DND-41 (cell line): ENCODE measurements around the gene ABCC3.

Experiments
- EZH2 ChIP-seq: IDR thresholded peaks from 3 replicates; pipeline ENCODE4 v1.6.1; 2012; ENCODE audit warnings: borderline replicate concordance, low read depth, mild to moderate bottlenecking, moderate library complexity, low read length, inconsistent platforms; ENCODE audit not compliant: severe bottlenecking
- TF ChIP-seq, protein P1 (sequence below): IDR thresholded peaks from 2 replicates; pipeline ENCODE4 v1.5.1; 2012; ENCODE audit warnings: borderline replicate concordance, low read length, moderate library complexity, mild to moderate bottlenecking; ENCODE audit not compliant: poor library complexity, severe bottlenecking; ENCODE audit errors: extremely low read depth

DNA sequence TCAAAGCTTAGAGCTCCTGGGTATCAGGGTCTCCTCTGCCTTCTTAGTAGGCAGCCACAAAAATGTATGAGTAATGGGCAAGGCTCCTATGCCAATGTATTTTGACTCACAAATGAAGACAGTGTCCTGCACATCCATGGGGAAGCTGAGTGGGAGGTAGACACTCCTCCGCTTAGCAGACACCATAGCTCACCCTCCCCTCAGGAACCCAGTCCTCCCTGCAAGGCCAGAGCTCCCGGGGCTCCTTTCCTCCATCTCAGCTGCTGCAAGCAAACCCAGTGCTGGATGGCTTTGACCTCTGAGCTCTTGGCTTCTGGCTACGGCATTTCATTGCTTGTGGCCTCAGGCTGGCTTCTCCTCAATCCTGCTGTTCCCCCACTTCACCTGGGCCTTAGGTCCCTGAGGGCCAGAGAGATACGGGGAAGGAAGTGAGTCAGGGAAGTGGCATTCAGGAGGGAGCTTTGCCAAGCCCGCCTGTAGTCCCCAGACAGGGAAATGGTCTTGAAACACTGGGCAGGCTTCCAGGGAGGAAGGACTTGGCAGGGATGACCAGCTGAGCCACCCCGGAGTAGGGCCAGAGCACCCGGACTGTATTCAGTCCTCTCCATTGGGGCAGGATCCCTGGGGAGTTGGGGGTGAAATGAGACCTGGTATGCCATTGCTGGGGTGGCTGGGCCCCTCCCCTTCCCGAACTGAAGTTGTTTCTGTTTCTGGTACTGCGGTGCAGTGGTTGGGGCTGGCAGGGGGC lies 4.5 kb downstream of the ABCC3 start:
- TF ChIP-seq, protein P1, sequence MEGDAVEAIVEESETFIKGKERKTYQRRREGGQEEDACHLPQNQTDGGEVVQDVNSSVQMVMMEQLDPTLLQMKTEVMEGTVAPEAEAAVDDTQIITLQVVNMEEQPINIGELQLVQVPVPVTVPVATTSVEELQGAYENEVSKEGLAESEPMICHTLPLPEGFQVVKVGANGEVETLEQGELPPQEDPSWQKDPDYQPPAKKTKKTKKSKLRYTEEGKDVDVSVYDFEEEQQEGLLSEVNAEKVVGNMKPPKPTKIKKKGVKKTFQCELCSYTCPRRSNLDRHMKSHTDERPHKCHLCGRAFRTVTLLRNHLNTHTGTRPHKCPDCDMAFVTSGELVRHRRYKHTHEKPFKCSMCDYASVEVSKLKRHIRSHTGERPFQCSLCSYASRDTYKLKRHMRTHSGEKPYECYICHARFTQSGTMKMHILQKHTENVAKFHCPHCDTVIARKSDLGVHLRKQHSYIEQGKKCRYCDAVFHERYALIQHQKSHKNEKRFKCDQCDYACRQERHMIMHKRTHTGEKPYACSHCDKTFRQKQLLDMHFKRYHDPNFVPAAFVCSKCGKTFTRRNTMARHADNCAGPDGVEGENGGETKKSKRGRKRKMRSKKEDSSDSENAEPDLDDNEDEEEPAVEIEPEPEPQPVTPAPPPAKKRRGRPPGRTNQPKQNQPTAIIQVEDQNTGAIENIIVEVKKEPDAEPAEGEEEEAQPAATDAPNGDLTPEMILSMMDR, result no peak
- TF ChIP-seq EZH2, result no peak
